C4-2B (cell line): ENCODE results near the gene ALG11.

Experiments used
- ZFX ChIP-seq: fragments of 450-650 bp; IDR thresholded peaks from 2 replicates; pipeline ENCODE4 v1.6.1; 2017
- TF ChIP-seq, protein P1 (sequence below): fragments of 450-650 bp; conservative IDR thresholded peaks from 2 replicates; pipeline ENCODE4 v1.5.1; 2017; ENCODE audit warnings: mild to moderate bottlenecking

DNA sequence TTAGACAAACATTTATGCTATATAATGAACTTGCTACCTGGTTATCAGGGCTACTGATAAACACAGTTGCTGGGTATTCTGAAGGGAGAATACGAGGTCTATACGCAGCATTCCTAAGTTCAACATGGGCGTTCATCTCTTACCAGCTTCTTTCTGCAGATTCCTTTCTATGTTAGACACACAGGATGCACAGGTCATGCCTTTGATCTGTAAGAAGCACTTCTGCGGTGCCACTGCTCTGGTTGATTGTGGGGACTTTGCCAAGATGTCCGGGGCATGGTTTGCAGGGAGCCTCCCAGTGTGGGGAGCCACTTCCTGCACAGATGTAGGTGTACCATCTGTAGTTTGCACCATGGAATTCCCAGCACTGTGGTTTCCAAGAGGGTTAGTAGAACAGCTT lies 41.8 kb upstream of the ALG11 start:
- no peak for TF ChIP-seq ZFX
- TF ChIP-seq, protein P1, sequence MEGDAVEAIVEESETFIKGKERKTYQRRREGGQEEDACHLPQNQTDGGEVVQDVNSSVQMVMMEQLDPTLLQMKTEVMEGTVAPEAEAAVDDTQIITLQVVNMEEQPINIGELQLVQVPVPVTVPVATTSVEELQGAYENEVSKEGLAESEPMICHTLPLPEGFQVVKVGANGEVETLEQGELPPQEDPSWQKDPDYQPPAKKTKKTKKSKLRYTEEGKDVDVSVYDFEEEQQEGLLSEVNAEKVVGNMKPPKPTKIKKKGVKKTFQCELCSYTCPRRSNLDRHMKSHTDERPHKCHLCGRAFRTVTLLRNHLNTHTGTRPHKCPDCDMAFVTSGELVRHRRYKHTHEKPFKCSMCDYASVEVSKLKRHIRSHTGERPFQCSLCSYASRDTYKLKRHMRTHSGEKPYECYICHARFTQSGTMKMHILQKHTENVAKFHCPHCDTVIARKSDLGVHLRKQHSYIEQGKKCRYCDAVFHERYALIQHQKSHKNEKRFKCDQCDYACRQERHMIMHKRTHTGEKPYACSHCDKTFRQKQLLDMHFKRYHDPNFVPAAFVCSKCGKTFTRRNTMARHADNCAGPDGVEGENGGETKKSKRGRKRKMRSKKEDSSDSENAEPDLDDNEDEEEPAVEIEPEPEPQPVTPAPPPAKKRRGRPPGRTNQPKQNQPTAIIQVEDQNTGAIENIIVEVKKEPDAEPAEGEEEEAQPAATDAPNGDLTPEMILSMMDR, result no peak
